DND-41 (cell line): ENCODE results near the gene RWDD3.

ENCODE experiments used
- ATAC-seq: fragments of 200-7000 bp; cut with Tn5 transposase; 3 replicates; pipeline ENCODE4 v1.9.1; 2021; ENCODE audit warnings: low read depth; ENCODE audit not compliant: insufficient read depth
- DNase-seq: peaks from one replicate; pipeline ENCODE4 v3.0.0-alpha.2; 2020
- H2AFZ ChIP-seq: 2 replicates; pipeline ENCODE4 v1.6.0; 2012; ENCODE audit warnings: low read depth, low read length
- H3K27ac ChIP-seq: 2 replicates; pipeline ENCODE4 v1.5.1; 2012; ENCODE audit warnings: low read length, inconsistent platforms
- H3K27me3 ChIP-seq: fragments of 200-600 bp; sonication (generic); 2 replicates; pipeline ENCODE4 v1.6.0; 2012; ENCODE audit warnings: low read length, mild to moderate bottlenecking, inconsistent platforms; ENCODE audit not compliant: insufficient read depth, poor library complexity
- H3K36me3 ChIP-seq: 2 replicates; pipeline ENCODE4 v1.5.1; 2012; ENCODE audit warnings: low read length, inconsistent platforms; ENCODE audit not compliant: insufficient read depth
- H3K4me1 ChIP-seq: 2 replicates; pipeline ENCODE4 v1.5.1; 2012; ENCODE audit warnings: mild to moderate bottlenecking, low read length; ENCODE audit not compliant: insufficient read depth
- H3K4me2 ChIP-seq: 2 replicates; pipeline ENCODE4 v1.6.0; 2012; ENCODE audit warnings: mild to moderate bottlenecking, moderate library complexity, low read length, inconsistent platforms; ENCODE audit not compliant: insufficient read depth
- H3K4me3 ChIP-seq, 2 experiments: fragments of 200-600 bp in 1 of 2; shearing (Covaris generic) in 1 of 2; 2 replicates each; pipeline ENCODE4 v1.5.1; 2012 to 2016; ENCODE audit warnings: inconsistent platforms in 2 of 2, low read length in 2 of 2, mild to moderate bottlenecking in 2 of 2, low read depth in 1 of 2, moderate library complexity in 1 of 2
- H3K79me2 ChIP-seq: 2 replicates; pipeline ENCODE4 v1.6.0; 2012; ENCODE audit warnings: low read length, inconsistent platforms; ENCODE audit not compliant: insufficient read depth
- H3K9ac ChIP-seq: 2 replicates; pipeline ENCODE4 v1.6.0; 2012; ENCODE audit warnings: low read depth, mild to moderate bottlenecking, inconsistent platforms, low read length, moderate library complexity
- H3K9me3 ChIP-seq: 2 replicates; pipeline ENCODE4 v1.5.1; 2012; ENCODE audit warnings: low read length, moderate library complexity, mild to moderate bottlenecking, inconsistent platforms; ENCODE audit not compliant: insufficient read depth, severe bottlenecking
- H4K20me1 ChIP-seq: 2 replicates; pipeline ENCODE4 v1.6.0; 2012; ENCODE audit warnings: low read length; ENCODE audit not compliant: insufficient read depth
- CTCF ChIP-seq: IDR thresholded peaks from 2 replicates; pipeline ENCODE4 v1.5.1; 2012; ENCODE audit warnings: borderline replicate concordance, low read length, moderate library complexity, mild to moderate bottlenecking; ENCODE audit not compliant: poor library complexity, severe bottlenecking; ENCODE audit errors: extremely low read depth
- EZH2 ChIP-seq: IDR thresholded peaks from 3 replicates; pipeline ENCODE4 v1.6.1; 2012; ENCODE audit warnings: borderline replicate concordance, low read depth, mild to moderate bottlenecking, moderate library complexity, low read length, inconsistent platforms; ENCODE audit not compliant: severe bottlenecking

The RWDD3 gene

GRCh38 chr1:95245029-95245428 is 11.0 kb downstream of the RWDD3 start:
- Histone ChIP-seq H4K20me1 (peaks cover 6% of the 10 kb centered on the region; the same call in 1 of the 2 replicates), H3K79me2 (peaks cover 32% of the 10 kb centered on the region), H3K9ac (no peak overlapping the region), H2AFZ (no peak overlapping the region), H3K4me1 (no peaks in the 10 kb centered on the region), H3K4me3 (no peak overlapping the region), H3K9me3 (peaks cover 14% of the 10 kb centered on the region), H3K27ac (no peak overlapping the region), H3K36me3 (peaks cover 53% of the 10 kb centered on the region), H3K4me2 (no peak overlapping the region), H3K27me3 (no peaks in the 10 kb centered on the region)
- TF ChIP-seq EZH2 (no peak), CTCF (no peak)
- DNase-seq (no peak), ATAC-seq (no peak)

- ATAC-seq (no peak), DNase-seq (no peak)
- Histone ChIP-seq H3K4me2 (no peak overlapping the region), H3K4me3 (no peak overlapping the region), H3K4me1 (no peaks in the 10 kb centered on the region), H3K9me3 (peaks cover 4% of the 10 kb centered on the region), H3K36me3 (peaks cover 38% of the 10 kb centered on the region), H4K20me1 (peaks cover 6% of the 10 kb centered on the region; the same call in 1 of the 2 replicates), H3K9ac (no peak overlapping the region), H3K27me3 (no peaks in the 10 kb centered on the region), H3K79me2 (peaks cover 18% of the 10 kb centered on the region; the same call in 1 of the 2 replicates), H2AFZ (no peak overlapping the region), H3K27ac (no peak overlapping the region)
- TF ChIP-seq EZH2 (no peak), CTCF (no peak)
Observed at GRCh38 chr1:95246511-95246910, 12.5 kb downstream of the RWDD3 start.

- no peak for ATAC-seq
- Histone ChIP-seq H3K9me3 (no peaks in the 10 kb centered on the region), H3K36me3 (peaks cover 40% of the 10 kb centered on the region; the same call in 1 of the 2 replicates)
Observed at GRCh38 chr1:95247607-95248006, 13.6 kb downstream of the RWDD3 start.

More at GRCh38 chr1:95247607-95248006, 13.6 kb downstream of the RWDD3 start:
- no peak overlapping the region for H3K9ac ChIP-seq
- no peak overlapping the region for H3K4me2 ChIP-seq
- TF ChIP-seq CTCF, result no peak
- H3K4me1 ChIP-seq, result no peaks in the 10 kb centered on the region
- H3K4me3 ChIP-seq, result no peak overlapping the region
- peaks cover 12% of the 10 kb centered on the region; the same call in 1 of the 2 replicates for H3K79me2 ChIP-seq
- no peak overlapping the region for H3K27ac ChIP-seq
- no peak overlapping the region for H2AFZ ChIP-seq
- H3K27me3 ChIP-seq, result no peaks in the 10 kb centered on the region
- H4K20me1 ChIP-seq, result peaks cover 6% of the 10 kb centered on the region; the same call in 1 of the 2 replicates
- DNase-seq, result no peak
